H9 (cell line): ENCODE measurements around the gene LYRM1. TPM values are rescaled to one million over a fixed set of nuclear protein-coding genes. Genes with fewer than 3 reads are reported as not detected.

ENCODE experiments used
- DNase-seq: peaks from one replicate; pipeline ENCODE4 v3.0.0-alpha.2; 2017
- H2AFZ ChIP-seq: one replicate; pipeline ENCODE4 v1.6.1; 2013; ENCODE audit warnings: mild to moderate bottlenecking, low read length, control low read depth, moderate library complexity
- H2AK5ac ChIP-seq: 2 replicates; pipeline ENCODE4 v1.6.1; 2013; ENCODE audit warnings: low read length, control low read depth, mixed read lengths; ENCODE audit not compliant: insufficient read length
- H2BK120ac ChIP-seq: one replicate; pipeline ENCODE4 v1.6.1; 2013; ENCODE audit warnings: low read depth, mild to moderate bottlenecking, low read length, control low read depth, inconsistent platforms; ENCODE audit not compliant: poor library complexity, severe bottlenecking
- H2BK12ac ChIP-seq: 2 replicates; pipeline ENCODE4 v1.6.1; 2013; ENCODE audit warnings: low read length, control low read depth, mixed read lengths, low read depth; ENCODE audit not compliant: insufficient read length
- H2BK15ac ChIP-seq: 2 replicates; pipeline ENCODE4 v1.6.1; 2013; ENCODE audit warnings: low read depth, low read length, control low read depth
- H2BK20ac ChIP-seq: one replicate; pipeline ENCODE4 v1.6.1; 2013; ENCODE audit warnings: low read depth, mild to moderate bottlenecking, low read length, control low read depth, inconsistent platforms; ENCODE audit not compliant: poor library complexity, severe bottlenecking
- H2BK5ac ChIP-seq: 2 replicates; pipeline ENCODE4 v1.6.1; 2013; ENCODE audit warnings: low read length, control low read depth, mixed read lengths; ENCODE audit not compliant: insufficient read length
- H3K14ac ChIP-seq: 2 replicates; pipeline ENCODE4 v1.6.1; 2013; ENCODE audit warnings: low read length, control low read depth; ENCODE audit not compliant: insufficient read depth
- H3K18ac ChIP-seq: 2 replicates; pipeline ENCODE4 v1.6.1; 2013; ENCODE audit warnings: low read depth, mild to moderate bottlenecking, mixed read lengths, low read length, control low read depth; ENCODE audit not compliant: insufficient read length
- H3K23ac ChIP-seq: 2 replicates; pipeline ENCODE4 v1.6.1; 2013; ENCODE audit warnings: low read length, control low read depth, mixed read lengths, low read depth; ENCODE audit not compliant: insufficient read length
- H3K23me2 ChIP-seq: 2 replicates; pipeline ENCODE4 v1.6.1; 2013; ENCODE audit warnings: low read depth, mild to moderate bottlenecking, mixed read lengths, low read length, control low read depth; ENCODE audit not compliant: insufficient read length, poor library complexity, severe bottlenecking
- H3K27ac ChIP-seq: 2 replicates; pipeline ENCODE4 v1.5.1; 2013; ENCODE audit warnings: low read length, control low read depth, mixed read lengths, low read depth; ENCODE audit not compliant: insufficient read length
- H3K27me3 ChIP-seq: 2 replicates; pipeline ENCODE4 v1.6.1; 2013; ENCODE audit warnings: low read length, control low read depth, inconsistent platforms; ENCODE audit not compliant: insufficient read depth
- H3K4ac ChIP-seq: 2 replicates; pipeline ENCODE4 v1.6.1; 2013; ENCODE audit warnings: low read depth, mild to moderate bottlenecking, control low read depth, inconsistent platforms, low read length, moderate library complexity
- H3K4me1 ChIP-seq: 2 replicates; pipeline ENCODE4 v1.6.1; 2013; ENCODE audit warnings: low read length, control low read depth, inconsistent platforms; ENCODE audit not compliant: insufficient read depth
- H3K4me2 ChIP-seq: 2 replicates; pipeline ENCODE4 v1.6.1; 2013; ENCODE audit warnings: low read length, control low read depth, mixed read lengths; ENCODE audit not compliant: insufficient read length, insufficient read depth
- H3K56ac ChIP-seq: 2 replicates; pipeline ENCODE4 v1.6.1; 2013; ENCODE audit warnings: low read depth, mild to moderate bottlenecking, mixed read lengths, low read length, control low read depth; ENCODE audit not compliant: insufficient read length
- H3K79me1 ChIP-seq: 2 replicates; pipeline ENCODE4 v1.6.1; 2013; ENCODE audit warnings: low read depth, mild to moderate bottlenecking, moderate library complexity, low read length, control low read depth, inconsistent platforms; ENCODE audit not compliant: insufficient read depth, poor library complexity, severe bottlenecking
- H3K79me2 ChIP-seq: 2 replicates; pipeline ENCODE4 v1.6.1; 2013; ENCODE audit warnings: low read length, control low read depth, inconsistent platforms; ENCODE audit not compliant: insufficient read depth
- H3K9ac ChIP-seq: 2 replicates; pipeline ENCODE4 v1.6.1; 2013; ENCODE audit warnings: low read length, control low read depth, mixed read lengths; ENCODE audit not compliant: insufficient read length; ENCODE audit errors: extremely low read depth
- H3K9me3 ChIP-seq: one replicate; pipeline ENCODE4 v1.6.1; 2013; ENCODE audit warnings: low read depth, low read length, inconsistent platforms; ENCODE audit not compliant: control insufficient read depth
- H3T11ph ChIP-seq: one replicate; pipeline ENCODE4 v1.6.1; 2013; ENCODE audit warnings: mild to moderate bottlenecking, low read length, control low read depth, inconsistent platforms
- H4K20me1 ChIP-seq: one replicate; pipeline ENCODE4 v1.6.1; 2013; ENCODE audit not compliant: control insufficient read depth, insufficient read length, insufficient read depth
- H4K5ac ChIP-seq: 2 replicates; pipeline ENCODE4 v1.6.1; 2013; ENCODE audit warnings: low read depth, mild to moderate bottlenecking, mixed read lengths, low read length, control low read depth; ENCODE audit not compliant: insufficient read length
- H4K8ac ChIP-seq: replicated peaks from 2 replicates; pipeline ENCODE4 v1.6.1; 2013; ENCODE audit warnings: low read length, control low read depth, mixed read lengths, low read depth; ENCODE audit not compliant: insufficient read length
- H4K91ac ChIP-seq: 2 replicates; pipeline ENCODE4 v1.6.1; 2013; ENCODE audit warnings: low read depth, mild to moderate bottlenecking, moderate library complexity, mixed read lengths, low read length, control low read depth; ENCODE audit not compliant: insufficient read length
- H3K27ac Mint-ChIP-seq, 3 experiments: 2 replicates in 2 of 3; 3 replicates in 1 of 3; pipeline ENCODE4 v1.8.0; 2020 to 2021; ENCODE audit warnings: mixed read lengths in 3 of 3, mild to moderate bottlenecking in 1 of 3, moderate library complexity in 1 of 3
- H3K27me3 Mint-ChIP-seq: 2 replicates; pipeline ENCODE4 v1.8.0; 2021; ENCODE audit warnings: low read depth, mild to moderate bottlenecking, moderate library complexity, mixed read lengths
- H3K36me3 Mint-ChIP-seq, 3 experiments: 2 replicates in 2 of 3; 3 replicates in 1 of 3; pipeline ENCODE4 v1.8.0; 2020 to 2021; ENCODE audit warnings: low read depth in 3 of 3, mixed read lengths in 3 of 3; ENCODE audit not compliant: insufficient read depth in 1 of 3
- H3K4me1 Mint-ChIP-seq, 2 experiments: 2 replicates each; pipeline ENCODE4 v1.8.0; 2020; ENCODE audit warnings: mixed read lengths in 2 of 2
- H3K4me3 Mint-ChIP-seq, 2 experiments: 2 replicates in 1 of 2; 3 replicates in 1 of 2; pipeline ENCODE4 v1.8.0; 2020 to 2021; ENCODE audit warnings: mild to moderate bottlenecking in 2 of 2, mixed read lengths in 2 of 2, moderate library complexity in 1 of 2
- H3K9me3 Mint-ChIP-seq, 2 experiments: 2 replicates in 1 of 2; 3 replicates in 1 of 2; pipeline ENCODE4 v1.8.0; 2020; ENCODE audit warnings: mild to moderate bottlenecking in 2 of 2, mixed read lengths in 2 of 2, moderate library complexity in 1 of 2
- CTCF ChIP-seq: fragments of 200-600 bp; sonication (generic); conservative IDR thresholded peaks from 3 replicates; pipeline ENCODE4 v1.8.0; 2021; ENCODE audit warnings: antibody characterized with exemption, mild to moderate bottlenecking
- WGBS: extraction: QIAGEN DNeasy Blood & Tissue Kit; methylation state at CpG from one replicate; pipeline ENCODE4 v1.1.7; 2013; ENCODE audit warnings: missing lambda C conversion rate, low lambda C conversion rate, mixed read lengths; ENCODE audit not compliant: insufficient read length; ENCODE audit errors: extremely low coverage; 5-methylcytosine and 5-hydroxymethylcytosine counted together
- total RNA-seq: library from RNA; stranded (reverse); gene quantifications from 2 replicates; pipeline ENCODE4 v1.2.1, GENCODE V29; 2021

Gene LYRM1
- total RNA-seq, 1 experiment from 2014 or later = 9.6 TPM

- DNase-seq = no peak
- H3K36me3 Mint-ChIP-seq = peaks cover 0 to 5% (median 4%) of the 10 kb centered on the region in 3 experiments; a peak in 4 of 7 replicates
- H3K4me1 Mint-ChIP-seq = peaks cover 28 to 34% of the 10 kb centered on the region in 2 experiments
- H2BK15ac ChIP-seq = no peak overlapping the region
- no peaks in the 10 kb centered on the region for H3K27me3 ChIP-seq
- H2BK120ac ChIP-seq = no peak overlapping the region
- no peak overlapping the region for H3K9ac ChIP-seq
- no peaks in the 10 kb centered on the region for H3K23me2 ChIP-seq
- no peak for TF ChIP-seq CTCF
- H3K79me2 ChIP-seq = peaks cover 6% of the 10 kb centered on the region; the same call in 1 of the 2 replicates
- H4K20me1 ChIP-seq = no peaks in the 10 kb centered on the region
- no peak overlapping the region for H3K27ac ChIP-seq
- H3K27me3 Mint-ChIP-seq = no peaks in the 10 kb centered on the region
- H3K79me1 ChIP-seq = peaks cover 7% of the 10 kb centered on the region
- no peaks in the 10 kb centered on the region for H3K9me3 Mint-ChIP-seq
- H3K9me3 ChIP-seq = no peaks in the 10 kb centered on the region
- H4K91ac ChIP-seq = no peak overlapping the region
- no peak overlapping the region for H3K4ac ChIP-seq
- no peak overlapping the region for H4K8ac ChIP-seq
- no peak overlapping the region for H3K18ac ChIP-seq
- no peak overlapping the region for H2AFZ ChIP-seq
- H3K14ac ChIP-seq = no peak overlapping the region
- no peak overlapping the region for H4K5ac ChIP-seq
- no peak overlapping the region for H2BK12ac ChIP-seq
- H3K27ac Mint-ChIP-seq = no peak overlapping the region
- no peak overlapping the region for H3K23ac ChIP-seq
- no peak overlapping the region for H2BK20ac ChIP-seq
- H3K4me1 ChIP-seq = peaks cover 3% of the 10 kb centered on the region; the same call in 1 of the 2 replicates
- H2BK5ac ChIP-seq = no peak overlapping the region
- whole genome bisulfite sequencing = no CpG with 5 or more reads among the region's 2 CpGs
- H3K4me2 ChIP-seq = no peak overlapping the region
- H2AK5ac ChIP-seq = no peak overlapping the region
- H3T11ph ChIP-seq = no peak overlapping the region
- no peak overlapping the region for H3K4me3 Mint-ChIP-seq
- no peak overlapping the region for H3K56ac ChIP-seq
Measured at GRCh38 chr16:20867585-20867984, 33.0 kb upstream of the LYRM1 start.
